H4 (cell line): ENCODE measurements around the gene ARMC5. TPM values are rescaled to one million over a fixed set of nuclear protein-coding genes. Genes with fewer than 3 reads are reported as not detected.
"Not testable (repeated sequence)": the region's sequence is repeated elsewhere in the genome, so short reads cannot be mapped to it uniquely, and the experiment has no call there.

Experiments
- DNase-seq: peaks from one replicate; pipeline ENCODE4 v3.0.0-alpha.2; 2015; ENCODE audit warnings: low spot score
- total RNA-seq: library from RNA; depleted of rRNA; stranded (reverse); fragments of >200 nt; shearing (Covaris generic); gene quantifications from 2 replicates; pipeline ENCODE4 v1.2.3, GENCODE V29; 2014; rRNA removed

ARMC5 gene
- total RNA-seq, 1 experiment from 2014 or later = 5.5 TPM

DNA sequence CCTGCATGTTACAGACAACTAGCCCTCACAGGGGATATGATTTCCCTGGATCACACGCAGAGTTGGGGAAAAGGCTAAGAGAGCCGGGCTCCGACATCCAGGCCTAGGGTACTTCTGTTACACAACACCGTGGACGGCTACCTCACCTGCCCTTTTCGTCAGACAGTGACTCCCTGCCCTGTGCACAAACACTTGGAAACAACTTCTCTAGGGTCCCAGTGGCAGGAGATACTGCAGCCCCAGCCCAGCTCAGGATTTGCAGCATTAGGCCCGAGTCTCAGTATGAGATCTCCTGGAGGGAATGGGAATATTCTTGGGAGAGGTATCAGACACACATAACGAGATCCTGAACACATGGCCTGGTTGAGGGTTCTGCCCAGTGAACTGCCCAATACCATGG is 40.6 kb downstream of the ARMC5 start:
- no peak for DNase-seq

GRCh38 chr16:31501226-31501965 is 42.1 kb downstream of the ARMC5 start:
- no peak for DNase-seq

- no peak for DNase-seq
These were observed 42.7 kb downstream of the ARMC5 start for GRCh38 chr16:31501966-31502348.

- DNase-seq = no peak
These were observed 43.7 kb downstream of the ARMC5 start for GRCh38 chr16:31502981-31503380.

DNA sequence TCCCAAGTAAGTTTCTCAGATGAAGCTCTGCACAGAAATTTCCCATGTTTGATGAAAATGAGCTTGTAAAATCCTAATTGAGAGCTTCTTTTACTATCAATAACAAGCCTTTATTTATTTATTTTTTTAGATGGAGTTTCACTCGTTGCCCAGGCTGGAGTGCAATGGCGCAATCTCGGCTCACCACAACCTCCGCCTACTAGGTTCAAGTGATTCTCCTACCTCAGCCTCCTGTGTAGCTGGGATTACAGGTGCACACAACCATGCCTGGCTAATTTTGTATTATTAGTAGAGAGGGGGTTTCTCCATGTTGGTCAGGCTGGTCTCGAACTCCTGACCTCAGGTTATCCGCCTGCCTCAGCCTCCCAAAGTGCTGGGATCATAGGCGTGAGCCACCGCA is 44.3 kb downstream of the ARMC5 start:
- DNase-seq = not testable (repeated sequence)

- DNase-seq = no peak
These were observed 44.9 kb downstream of the ARMC5 start for GRCh38 chr16:31504159-31504558.

DNA sequence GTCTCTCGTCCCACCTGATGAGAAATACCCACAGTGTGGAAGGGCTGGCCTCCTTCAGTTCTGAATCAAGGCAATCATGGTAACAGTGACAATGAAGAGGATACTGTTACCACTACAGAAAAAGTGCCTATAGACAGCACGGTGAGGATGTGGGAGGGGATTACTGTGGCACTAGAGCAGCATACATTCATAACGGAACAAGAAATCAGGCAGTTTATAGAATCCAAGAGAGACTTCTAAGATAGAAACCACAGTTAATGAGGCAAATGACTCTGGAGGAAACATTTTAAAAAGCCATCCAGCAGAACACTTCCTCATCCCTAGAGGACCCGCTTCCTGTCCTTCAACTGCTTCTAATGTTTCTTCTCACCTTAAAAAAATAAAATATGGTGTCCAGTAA is 46.2 kb downstream of the ARMC5 start:
- DNase-seq = no peak

DNA sequence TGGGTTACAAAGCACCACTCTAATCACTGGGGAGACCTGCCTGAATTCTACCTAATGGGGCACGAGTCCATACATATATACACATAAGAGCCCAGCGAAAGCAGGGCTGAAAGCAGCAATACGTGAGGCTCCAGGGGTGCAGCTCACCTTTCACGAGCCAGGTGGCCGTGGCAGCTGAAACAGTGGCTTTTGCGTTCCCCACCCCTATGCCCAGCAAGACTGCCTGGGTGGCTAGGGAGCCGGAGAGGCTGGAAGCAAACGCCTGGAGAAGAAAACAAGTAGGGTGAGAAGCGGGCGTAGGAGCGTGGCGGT is 48.3 kb downstream of the ARMC5 start:
- DNase-seq = no peak

GRCh38 chr16:31507929-31508705 is 48.8 kb downstream of the ARMC5 start, which contains the start of gene RUSF1:
TSS of gene RUSF1 (minus strand) at chr16:31508391. CDS start at chr16:31508373, 18 bp downstream.
- peak; percentile 83 for DNase-seq

- DNase-seq = peak; percentile 33
These were observed 49.5 kb downstream of the ARMC5 start for GRCh38 chr16:31508706-31509195.

GRCh38 chr16:31513126-31513525 is 53.8 kb downstream of the ARMC5 start:
- peak; percentile 77 for DNase-seq

DNA sequence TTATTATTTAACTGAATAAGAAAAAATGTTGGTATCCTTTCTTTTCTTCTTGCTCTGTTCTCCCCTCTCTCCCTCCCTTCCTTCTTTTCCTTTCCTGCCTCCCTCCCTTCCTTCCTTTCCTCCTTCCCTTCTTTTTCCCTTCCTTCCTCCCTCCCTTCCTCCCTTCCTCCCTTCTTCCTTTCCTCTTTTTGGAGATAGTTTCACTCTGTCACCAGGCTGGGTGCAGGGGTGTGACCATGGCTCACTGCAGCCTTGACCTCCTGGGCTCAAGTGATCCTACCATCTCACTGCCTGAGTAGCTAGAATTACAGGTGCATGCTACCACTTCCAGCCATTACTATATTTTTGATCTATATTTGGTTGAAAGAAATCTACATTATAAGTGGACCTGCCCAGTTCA is 54.6 kb downstream of the ARMC5 start:
- DNase-seq = no peak

Other genes starting within 250 kb of the ARMC5 start
- gene TRIM72, start 245.4 kb upstream of the ARMC5 start, total RNA-seq = not detected in 2 replicates
- gene PYDC1, start 242.4 kb upstream of the ARMC5 start, total RNA-seq = not detected in 2 replicates
- gene ITGAM, start 199.5 kb upstream of the ARMC5 start, total RNA-seq = 0.02 TPM in 2 replicates
- gene ITGAX, start 104.3 kb upstream of the ARMC5 start, total RNA-seq = 1.8 and 4.4 TPM in 2 replicates
- not detected in 2 replicates for gene ITGAD, start 66.2 kb upstream of the ARMC5 start, total RNA-seq
- gene COX6A2, start 31.1 kb upstream of the ARMC5 start, total RNA-seq = not detected in 2 replicates
- 0.08 TPM in 1 of 2 replicates, not detected in the other for gene ZNF843, start 16.7 kb upstream of the ARMC5 start, total RNA-seq
- gene TGFB1I1, start 12.7 kb downstream of the ARMC5 start, total RNA-seq = 12.8 and 18.9 TPM in 2 replicates
- gene SLC5A2, start 23.6 kb downstream of the ARMC5 start, total RNA-seq = not detected in 2 replicates
- gene RUSF1, start 48.9 kb downstream of the ARMC5 start, total RNA-seq = 34.2 and 36.4 TPM in 2 replicates
- not detected in 2 replicates for gene AHSP, start 68.4 kb downstream of the ARMC5 start, total RNA-seq